Measurements from ENCODE around the gene DPY19L3.

DNA sequence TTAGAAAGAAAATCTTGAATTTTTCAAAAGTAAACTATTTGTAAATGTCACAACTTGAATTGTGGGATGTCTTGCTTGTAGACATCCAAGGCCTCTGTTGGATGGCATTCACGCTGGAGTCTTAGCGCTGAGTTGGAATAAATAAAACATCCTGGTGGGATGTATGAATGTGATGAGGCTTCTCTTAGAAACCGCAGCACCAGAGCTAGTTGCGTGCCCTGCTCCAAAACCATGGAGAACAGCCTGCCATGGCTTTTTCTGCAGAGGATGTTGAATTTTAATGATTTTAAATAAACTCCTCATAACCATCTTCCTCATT is 70.4 kb downstream of the DPY19L3 start:
- TF ChIP-seq CTCF (IDR thresholded peaks at IDR 0.05) (no peak), ZFX (IDR thresholded peaks at IDR 0.05; ENCODE audit: borderline replicate concordance) (no peak)

Data from 22Rv1 (cell line).